Measurements from ENCODE around the gene HSD17B4. TPM values are rescaled to one million over a fixed set of nuclear protein-coding genes. Genes with fewer than 3 reads are reported as not detected.

Gene HSD17B4, protein sequence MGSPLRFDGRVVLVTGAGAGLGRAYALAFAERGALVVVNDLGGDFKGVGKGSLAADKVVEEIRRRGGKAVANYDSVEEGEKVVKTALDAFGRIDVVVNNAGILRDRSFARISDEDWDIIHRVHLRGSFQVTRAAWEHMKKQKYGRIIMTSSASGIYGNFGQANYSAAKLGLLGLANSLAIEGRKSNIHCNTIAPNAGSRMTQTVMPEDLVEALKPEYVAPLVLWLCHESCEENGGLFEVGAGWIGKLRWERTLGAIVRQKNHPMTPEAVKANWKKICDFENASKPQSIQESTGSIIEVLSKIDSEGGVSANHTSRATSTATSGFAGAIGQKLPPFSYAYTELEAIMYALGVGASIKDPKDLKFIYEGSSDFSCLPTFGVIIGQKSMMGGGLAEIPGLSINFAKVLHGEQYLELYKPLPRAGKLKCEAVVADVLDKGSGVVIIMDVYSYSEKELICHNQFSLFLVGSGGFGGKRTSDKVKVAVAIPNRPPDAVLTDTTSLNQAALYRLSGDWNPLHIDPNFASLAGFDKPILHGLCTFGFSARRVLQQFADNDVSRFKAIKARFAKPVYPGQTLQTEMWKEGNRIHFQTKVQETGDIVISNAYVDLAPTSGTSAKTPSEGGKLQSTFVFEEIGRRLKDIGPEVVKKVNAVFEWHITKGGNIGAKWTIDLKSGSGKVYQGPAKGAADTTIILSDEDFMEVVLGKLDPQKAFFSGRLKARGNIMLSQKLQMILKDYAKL
- 100 to 1,000 TPM; 105 to 224 (median 166) TPM for total RNA-seq

DNA sequence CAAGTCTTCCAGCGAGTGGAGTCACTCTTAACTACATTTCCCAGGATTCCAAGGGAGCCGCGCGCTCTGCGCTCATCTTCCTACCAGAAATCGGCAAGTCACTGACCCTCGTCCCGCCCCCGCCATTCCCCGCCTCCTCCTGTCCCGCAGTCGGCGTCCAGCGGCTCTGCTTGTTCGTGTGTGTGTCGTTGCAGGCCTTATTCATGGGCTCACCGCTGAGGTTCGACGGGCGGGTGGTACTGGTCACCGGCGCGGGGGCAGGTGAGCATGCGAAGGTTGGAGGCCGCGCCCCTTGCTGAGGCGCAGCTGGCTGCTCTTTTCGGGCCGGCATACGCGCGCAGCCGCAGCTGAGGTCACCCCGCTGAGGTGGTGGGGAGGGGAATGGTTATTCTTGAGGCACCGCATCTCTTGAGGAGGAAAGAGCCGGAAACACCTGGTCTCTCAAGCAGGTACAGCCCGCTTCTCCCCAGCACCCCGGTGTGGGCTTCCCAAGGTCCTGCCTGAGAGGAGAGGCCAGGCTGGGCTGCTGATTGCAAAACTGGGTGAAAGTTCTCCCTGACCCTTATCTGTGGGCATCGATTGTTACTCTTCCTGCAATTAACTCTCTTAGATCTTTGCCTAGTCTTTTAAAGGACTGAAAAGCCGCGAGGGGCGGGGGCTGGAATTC lies at the start of gene HSD17B4:
Gene HSD17B4 (plus strand): TSS at position 125 of the 667 bp plus-strand sequence. CDS start 79 bp downstream, at position 204.
- Histone ChIP-seq H3K4me1 (peaks cover 0 to 17% (median 13%) of the 10 kb centered on the region in 4 donors), H3K27ac (peak within 1 kb of the TSS; percentile 85 to 89 (median 88)), H3K36me3 (no peaks in the 10 kb centered on the region), H3K27me3 (no peaks in the 10 kb centered on the region), H3K9me3 (no peaks in the 10 kb centered on the region), H3K4me3 (peak within 1 kb of the TSS; percentile 55 to 65 (median 59))
- in situ Hi-C loops (cut with MboI; ENCODE audit: low pct_ligation_motif_present in 1 of 4, low pct_unique_long_range_greater_than_20kb in 1 of 4, low sequenced_read_pairs in 3 of 4) (no loop called here), intact Hi-C loops (cut with DNase I; ENCODE audit: low total_unique reads) (no loop called here)
- 1 to 7% methylated on average over 6 to 36 of the region's 42 CpGs for WGBS, 2 donors (ENCODE audit: low coverage in 1 of 2)
- peak; percentile 94 for DNase-seq
- TF ChIP-seq EP300 (IDR thresholded peaks at IDR 0.05; ENCODE audit: low read depth) (no peak), POLR2A (IDR thresholded peaks at IDR 0.05) (peak; percentile 85), POLR2AphosphoS5 (IDR thresholded peaks at IDR 0.05) (peak; percentile 84 to 96 (median 95))
- TF ChIP-seq, protein P1, sequence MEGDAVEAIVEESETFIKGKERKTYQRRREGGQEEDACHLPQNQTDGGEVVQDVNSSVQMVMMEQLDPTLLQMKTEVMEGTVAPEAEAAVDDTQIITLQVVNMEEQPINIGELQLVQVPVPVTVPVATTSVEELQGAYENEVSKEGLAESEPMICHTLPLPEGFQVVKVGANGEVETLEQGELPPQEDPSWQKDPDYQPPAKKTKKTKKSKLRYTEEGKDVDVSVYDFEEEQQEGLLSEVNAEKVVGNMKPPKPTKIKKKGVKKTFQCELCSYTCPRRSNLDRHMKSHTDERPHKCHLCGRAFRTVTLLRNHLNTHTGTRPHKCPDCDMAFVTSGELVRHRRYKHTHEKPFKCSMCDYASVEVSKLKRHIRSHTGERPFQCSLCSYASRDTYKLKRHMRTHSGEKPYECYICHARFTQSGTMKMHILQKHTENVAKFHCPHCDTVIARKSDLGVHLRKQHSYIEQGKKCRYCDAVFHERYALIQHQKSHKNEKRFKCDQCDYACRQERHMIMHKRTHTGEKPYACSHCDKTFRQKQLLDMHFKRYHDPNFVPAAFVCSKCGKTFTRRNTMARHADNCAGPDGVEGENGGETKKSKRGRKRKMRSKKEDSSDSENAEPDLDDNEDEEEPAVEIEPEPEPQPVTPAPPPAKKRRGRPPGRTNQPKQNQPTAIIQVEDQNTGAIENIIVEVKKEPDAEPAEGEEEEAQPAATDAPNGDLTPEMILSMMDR (IDR thresholded peaks at IDR 0.05), result no peak

DNA sequence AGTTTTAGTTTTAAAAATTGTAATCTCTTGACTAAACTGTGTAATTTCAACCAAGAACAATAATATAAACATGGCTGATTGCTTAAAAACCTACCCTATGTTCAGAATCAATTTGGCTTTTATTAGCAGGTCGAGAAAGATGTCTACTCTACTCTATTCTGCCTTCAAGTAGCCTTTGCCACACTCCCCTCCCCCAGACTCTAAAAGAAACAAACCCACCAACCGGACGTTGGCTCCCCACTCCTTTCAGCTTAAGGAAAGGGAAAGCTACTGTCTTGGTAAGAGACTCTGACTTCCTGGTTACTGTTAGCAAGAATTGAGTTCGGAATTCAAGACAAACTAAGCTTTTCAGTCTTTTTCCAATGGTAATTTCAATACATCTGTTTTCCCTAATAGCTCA lies 49.7 kb upstream of the HSD17B4 start:
- H3K27ac ChIP-seq, result no peak overlapping the region
- no peak for DNase-seq
- intact Hi-C loops (cut with DNase I; ENCODE audit: low total_unique reads), result no loop called here
- 83 to 87% methylated on average over 4 of the region's 4 CpGs for WGBS, 2 donors (ENCODE audit: low coverage in 1 of 2)
- H3K4me1 ChIP-seq, result peaks cover 0 to 28% (median 13%) of the 10 kb centered on the region in 4 donors
- no peak for TF ChIP-seq EP300 (IDR thresholded peaks at IDR 0.05; ENCODE audit: low read depth)
- TF ChIP-seq POLR2AphosphoS5 (IDR thresholded peaks at IDR 0.05), result no peak
- TF ChIP-seq, protein P1 (IDR thresholded peaks at IDR 0.05), result no peak
- TF ChIP-seq POLR2A (IDR thresholded peaks at IDR 0.05), result no peak
- in situ Hi-C loops (cut with MboI; ENCODE audit: low pct_ligation_motif_present in 1 of 4, low pct_unique_long_range_greater_than_20kb in 1 of 4, low sequenced_read_pairs in 3 of 4), result loop anchor here (25.0 kb wide), 3 partner anchors 140 to 415 kb away; partner anchors contain the start of gene DTWD2 (in 1 of the 4)
- H3K36me3 ChIP-seq, result no peaks in the 10 kb centered on the region
- H3K9me3 ChIP-seq, result no peaks in the 10 kb centered on the region
- H3K27me3 ChIP-seq, result no peaks in the 10 kb centered on the region
- H3K4me3 ChIP-seq, result no peak overlapping the region

DNA sequence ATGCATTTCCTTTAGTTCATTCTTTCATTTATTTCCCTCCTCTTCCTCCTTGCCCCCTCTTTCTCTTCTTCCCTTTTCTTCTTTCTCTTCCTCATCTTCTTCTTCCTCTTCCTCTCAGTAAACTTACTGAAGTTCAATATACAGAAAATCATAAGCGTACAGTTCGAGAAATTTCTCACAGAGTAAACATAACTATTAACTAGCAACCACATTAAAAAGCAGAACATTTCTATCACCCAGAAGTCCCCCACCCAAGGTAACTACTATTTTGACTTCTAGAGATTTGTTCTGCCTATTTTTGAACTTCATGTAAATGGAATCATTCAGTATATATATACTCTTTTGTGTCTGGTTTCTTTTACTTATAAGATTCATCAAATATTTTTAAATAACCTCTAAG lies 48.3 kb upstream of the HSD17B4 start:
- Histone ChIP-seq H3K27ac (no peak overlapping the region), H3K9me3 (no peaks in the 10 kb centered on the region), H3K4me3 (no peak overlapping the region), H3K27me3 (no peaks in the 10 kb centered on the region), H3K4me1 (peaks cover 0 to 15% (median 7%) of the 10 kb centered on the region in 4 donors), H3K36me3 (no peaks in the 10 kb centered on the region)
- intact Hi-C loops (cut with DNase I; ENCODE audit: low total_unique reads) (no loop called here), in situ Hi-C loops (cut with MboI; ENCODE audit: low pct_ligation_motif_present in 1 of 4, low pct_unique_long_range_greater_than_20kb in 1 of 4, low sequenced_read_pairs in 3 of 4) (loop anchor here (25.0 kb wide), 3 partner anchors 142 to 417 kb away; partner anchors contain the start of gene DTWD2 (in 1 of the 4))
- no peak for DNase-seq
- TF ChIP-seq POLR2A (IDR thresholded peaks at IDR 0.05), result no peak
- TF ChIP-seq, protein P1 (IDR thresholded peaks at IDR 0.05), result no peak
- no peak for TF ChIP-seq EP300 (IDR thresholded peaks at IDR 0.05; ENCODE audit: low read depth)
- no peak for TF ChIP-seq POLR2AphosphoS5 (IDR thresholded peaks at IDR 0.05)
- WGBS, 2 donors (ENCODE audit: low coverage in 1 of 2), result 61 to 77% methylated on average over 2 of the region's 2 CpGs

Measured in transverse colon (tissue), 4 donors.